ENCODE data around the gene VAMP4. TPM values are rescaled to one million over a fixed set of nuclear protein-coding genes. Genes with fewer than 3 reads are reported as not detected.

VAMP4 gene
- total RNA-seq, 1 experiment from 2014 or later, result 4.2 TPM

DNA sequence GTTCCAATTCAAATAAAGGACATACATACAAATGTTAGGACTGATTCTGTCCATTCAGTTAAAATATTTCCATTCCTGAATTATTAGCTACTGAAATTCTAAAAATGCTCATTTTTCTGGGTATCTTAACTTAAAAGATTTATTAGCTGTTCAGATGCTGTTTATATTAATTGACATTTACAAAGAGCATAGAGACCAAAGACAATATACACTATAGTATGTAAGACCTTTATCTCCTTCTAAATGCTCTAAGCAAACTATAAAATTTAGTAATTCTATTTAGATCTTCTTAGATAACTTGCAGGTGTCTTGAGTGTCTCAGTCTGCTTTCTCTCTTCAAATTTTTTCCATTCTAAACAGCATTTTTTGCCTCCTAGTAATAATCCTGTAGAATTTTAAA is 39.3 kb downstream of the VAMP4 start:
- H3K27ac Mint-ChIP-seq, result no peak overlapping the region
- no peaks in the 10 kb centered on the region for H3K23me2 ChIP-seq (ENCODE audit: insufficient read length, low read depth, low read length, poor library complexity, severe bottlenecking)
- H2AK5ac ChIP-seq (ENCODE audit: insufficient read length, low read length), result no peak overlapping the region
- no peak overlapping the region for H2BK120ac ChIP-seq (ENCODE audit: low read depth, low read length, poor library complexity, severe bottlenecking)
- H3K79me2 ChIP-seq (ENCODE audit: insufficient read depth, low read length), result no peaks in the 10 kb centered on the region
- no peak overlapping the region for H4K91ac ChIP-seq (ENCODE audit: insufficient read length, low read depth, low read length)
- no peaks in the 10 kb centered on the region for H3K4me1 ChIP-seq (ENCODE audit: insufficient read depth, low read length)
- H3K14ac ChIP-seq (ENCODE audit: insufficient read depth, low read length), result no peak overlapping the region
- H3K4me3 Mint-ChIP-seq, result no peak overlapping the region
- H3K27me3 Mint-ChIP-seq (ENCODE audit: low read depth), result no peaks in the 10 kb centered on the region
- H2BK15ac ChIP-seq (ENCODE audit: low read depth, low read length), result no peak overlapping the region
- no peak overlapping the region for H2AFZ ChIP-seq (ENCODE audit: low read length)
- H3K4me2 ChIP-seq (ENCODE audit: insufficient read depth, insufficient read length, low read length), result no peak overlapping the region
- no peak overlapping the region for H4K5ac ChIP-seq (ENCODE audit: insufficient read length, low read depth, low read length)
- H3K56ac ChIP-seq (ENCODE audit: insufficient read length, low read depth, low read length), result no peak overlapping the region
- H3K4ac ChIP-seq (ENCODE audit: low read depth, low read length), result no peak overlapping the region
- H3K27me3 ChIP-seq (ENCODE audit: insufficient read depth, low read length), result no peaks in the 10 kb centered on the region
- DNase-seq, result no peak
- H2BK5ac ChIP-seq (ENCODE audit: insufficient read length, low read length), result no peak overlapping the region
- TF ChIP-seq CTCF (conservative IDR thresholded peaks at IDR 0.05), result no peak
- H4K20me1 ChIP-seq (ENCODE audit: control insufficient read depth, insufficient read depth, insufficient read length), result no peaks in the 10 kb centered on the region
- no peaks in the 10 kb centered on the region for H3K9me3 ChIP-seq (ENCODE audit: control insufficient read depth, low read depth, low read length)
- no peak overlapping the region for H3K9ac ChIP-seq (ENCODE audit: extremely low read depth, insufficient read length, low read length)
- H3T11ph ChIP-seq (ENCODE audit: low read length), result no peak overlapping the region
- peaks cover 0 to 2% of the 10 kb centered on the region in 2 experiments; a peak in 3 of 5 replicates for H3K9me3 Mint-ChIP-seq
- H3K79me1 ChIP-seq (ENCODE audit: insufficient read depth, low read depth, low read length, poor library complexity, severe bottlenecking), result no peaks in the 10 kb centered on the region
- no peak overlapping the region for H4K8ac ChIP-seq (replicated peaks; ENCODE audit: insufficient read length, low read depth, low read length)
- H3K18ac ChIP-seq (ENCODE audit: insufficient read length, low read depth, low read length), result no peak overlapping the region
- peaks cover 3 to 4% of the 10 kb centered on the region in 2 experiments; a peak in 3 of 4 replicates for H3K4me1 Mint-ChIP-seq
- H3K27ac ChIP-seq (ENCODE audit: insufficient read length, low read depth, low read length), result no peak overlapping the region
- H2BK12ac ChIP-seq (ENCODE audit: insufficient read length, low read depth, low read length), result no peak overlapping the region
- H3K36me3 Mint-ChIP-seq (ENCODE audit: insufficient read depth in 1 of 3, low read depth in 3 of 3), result peaks cover 0 to under 1% (median under 1%) of the 10 kb centered on the region in 3 experiments; a peak in 1 of 7 replicates
- no peak overlapping the region for H3K23ac ChIP-seq (ENCODE audit: insufficient read length, low read depth, low read length)
- H2BK20ac ChIP-seq (ENCODE audit: low read depth, low read length, poor library complexity, severe bottlenecking), result no peak overlapping the region
